WTC11 (cell line): Measurements from ENCODE around the gene NAPSA. TPM values are rescaled to one million over a fixed set of nuclear protein-coding genes. Genes with fewer than 3 reads are reported as not detected.

Experiments
- ATAC-seq: fragments of 200-7000 bp; cut with Tn5 transposase; 2 replicates; pipeline ENCODE4 v1.10.0; 2021; ENCODE audit warnings: mild to moderate bottlenecking, moderate library complexity
- CTCF ChIA-PET: fragments of 300-600 bp; sonication (Branson Sonifier 250); formaldehyde crosslinking; loops from one replicate; lab custom pipeline; 2021; ENCODE audit warnings: antibody characterized with exemption; lab: Charles Lee
- POLR2A ChIA-PET: fragments of 350-600 bp; sonication (Branson Sonifier 250); formaldehyde crosslinking; loops from one replicate; lab custom pipeline; 2021; ENCODE audit warnings: antibody characterized with exemption; lab: Charles Lee
- DNase-seq: peaks from one replicate; pipeline ENCODE4 v3.0.0; 2021; ENCODE audit warnings: low spot score
- H3K27ac Mint-ChIP-seq: 2 replicates; pipeline ENCODE4 v1.8.0; 2021; ENCODE audit warnings: mixed read lengths
- H3K27me3 Mint-ChIP-seq: 2 replicates; pipeline ENCODE4 v1.8.0; 2021; ENCODE audit warnings: low read depth, mild to moderate bottlenecking, moderate library complexity, mixed read lengths
- H3K36me3 Mint-ChIP-seq: 2 replicates; pipeline ENCODE4 v1.8.0; 2021; ENCODE audit warnings: mixed read lengths
- H3K4me1 Mint-ChIP-seq: 2 replicates; pipeline ENCODE4 v1.8.0; 2022; ENCODE audit warnings: mixed read lengths
- H3K4me3 Mint-ChIP-seq: 2 replicates; pipeline ENCODE4 v1.8.0; 2021; ENCODE audit warnings: mild to moderate bottlenecking, moderate library complexity, mixed read lengths
- H3K9me3 Mint-ChIP-seq: 2 replicates; pipeline ENCODE4 v1.8.0; 2021; ENCODE audit warnings: mixed read lengths
- ATF2 ChIP-seq: sonication (generic); formaldehyde crosslinking; IDR thresholded peaks from 2 replicates; pipeline ENCODE4 v1.8.1; 2022; ENCODE audit warnings: low read depth, missing genetic modification reagents, borderline replicate concordance
- ATF6 ChIP-seq: sonication (generic); formaldehyde crosslinking; IDR thresholded peaks from 2 replicates; pipeline ENCODE4 v1.8.1; 2023; ENCODE audit warnings: mild to moderate bottlenecking, missing genetic modification reagents
- CREM ChIP-seq: sonication (generic); formaldehyde crosslinking; IDR thresholded peaks from 2 replicates; pipeline ENCODE4 v1.8.1; 2022; ENCODE audit warnings: mild to moderate bottlenecking, missing genetic modification reagents, moderate library complexity
- EMX1 ChIP-seq: fragments of 250-450 bp; sonication (Bioruptor Pico); IDR thresholded peaks from 2 replicates; pipeline ENCODE4 v1.8.0; 2021; ENCODE audit warnings: mild to moderate bottlenecking
- JAZF1 ChIP-seq: fragments of 250-450 bp; sonication (Bioruptor Pico); IDR thresholded peaks from 2 replicates; pipeline ENCODE4 v1.9.0; 2021; ENCODE audit warnings: moderate library complexity, mild to moderate bottlenecking, inconsistent platforms
- JUN ChIP-seq: sonication (generic); formaldehyde crosslinking; IDR thresholded peaks from 2 replicates; pipeline ENCODE4 v1.8.0; 2023; ENCODE audit warnings: mild to moderate bottlenecking, missing genetic modification reagents
- NFYB ChIP-seq: sonication (generic); formaldehyde crosslinking; conservative IDR thresholded peaks from 2 replicates; pipeline ENCODE4 v1.8.0; 2022; ENCODE audit warnings: low read depth, missing genetic modification reagents
- NR1H2 ChIP-seq: sonication (generic); formaldehyde crosslinking; IDR thresholded peaks from 2 replicates; pipeline ENCODE4 v1.9.0; 2021; ENCODE audit warnings: mild to moderate bottlenecking, moderate library complexity, missing genetic modification reagents
- PREB ChIP-seq: sonication (generic); formaldehyde crosslinking; IDR thresholded peaks from 2 replicates; pipeline ENCODE4 v1.8.1; 2022; ENCODE audit warnings: mild to moderate bottlenecking, missing genetic modification reagents, moderate library complexity, borderline replicate concordance
- TP53 ChIP-seq: sonication (generic); formaldehyde crosslinking; IDR thresholded peaks from 2 replicates; pipeline ENCODE4 v1.8.1; 2023; ENCODE audit warnings: mild to moderate bottlenecking, missing genetic modification reagents
- ZNF138 ChIP-seq: sonication (generic); formaldehyde crosslinking; conservative IDR thresholded peaks from 2 replicates; pipeline ENCODE4 v1.8.1; 2022; ENCODE audit warnings: mild to moderate bottlenecking, moderate library complexity, missing genetic modification reagents
- total RNA-seq: library from RNA; stranded (reverse); gene quantifications from 3 replicates; pipeline ENCODE4 v1.2.3, GENCODE V29; 2021

NAPSA gene
- total RNA-seq, 1 experiment from 2014 or later, result 2.7 TPM

GRCh38 chr19:50310759-50311465, 54.5 kb downstream of the NAPSA start:
- Mint-ChIP-seq H3K27me3 (peaks cover 52% of the 10 kb centered on the region), H3K9me3 (peaks cover 13% of the 10 kb centered on the region), H3K36me3 (peaks cover 24% of the 10 kb centered on the region), H3K4me3 (peak overlapping the region; percentile 82), H3K27ac (no peak overlapping the region), H3K4me1 (peaks cover 22% of the 10 kb centered on the region)
- DNase-seq, result no peak
- TF ChIP-seq JUN (no peak), NFYB (CRISPR knock-in tag) (no peak), JAZF1 (no peak), NR1H2 (CRISPR knock-in tag) (no peak), ZNF138 (0 out of 2 replicates have a peak, but pooled peaks have one; percentile 17), EMX1 (CRISPR knock-in tag) (peak; percentile 79; the same call in 1 of the 2 replicates)
- CTCF ChIA-PET, result interaction anchor here (1.4 to 2.0 kb wide), 4 partner anchors 46 to 59 kb away, joined by 4 to 11 read pairs (median 5); no protein-coding TSS in a partner anchor
- no peak for ATAC-seq
- POLR2A ChIA-PET, result no interaction called here

- TF ChIP-seq CREM (CRISPR knock-in tag), result no peak
- CTCF ChIA-PET, result no interaction called here
- H3K9me3 Mint-ChIP-seq, result peaks cover 13% of the 10 kb centered on the region
- H3K27ac Mint-ChIP-seq, result no peak overlapping the region
- ATAC-seq, result no peak
- POLR2A ChIA-PET, result no interaction called here
- peaks cover 65% of the 10 kb centered on the region for H3K27me3 Mint-ChIP-seq
- DNase-seq, result peak; percentile 12
- H3K4me1 Mint-ChIP-seq, result peaks cover 22% of the 10 kb centered on the region
- H3K36me3 Mint-ChIP-seq, result peaks cover 30% of the 10 kb centered on the region
- H3K4me3 Mint-ChIP-seq, result no peak overlapping the region
These were observed 55.9 kb downstream of the NAPSA start for GRCh38 chr19:50309396-50310125.

- H3K4me3 Mint-ChIP-seq, result no peak overlapping the region
- H3K9me3 Mint-ChIP-seq, result peaks cover 13% of the 10 kb centered on the region
- peaks cover 19% of the 10 kb centered on the region for H3K4me1 Mint-ChIP-seq
- TF ChIP-seq ATF2 (CRISPR knock-in tag) (no peak), ATF6 (CRISPR knock-in tag) (no peak), PREB (CRISPR knock-in tag) (no peak), TP53 (CRISPR knock-in tag) (no peak)
- DNase-seq (no peak), ATAC-seq (no peak)
- H3K36me3 Mint-ChIP-seq, result peaks cover 33% of the 10 kb centered on the region
- H3K27me3 Mint-ChIP-seq, result peaks cover 70% of the 10 kb centered on the region
- no peak overlapping the region for H3K27ac Mint-ChIP-seq
- CTCF ChIA-PET, result no interaction called here
- POLR2A ChIA-PET, result no interaction called here
These were observed 56.4 kb downstream of the NAPSA start for GRCh38 chr19:50308991-50309390.

Other genes starting within 250 kb of the NAPSA start
- 1.0 to 3.5 TPM (median 2.4 TPM) in 3 replicates for gene IZUMO2, start 202.4 kb downstream of the NAPSA start, total RNA-seq
- gene MYH14, start 162.0 kb downstream of the NAPSA start, total RNA-seq, result 25.8 to 33.5 TPM (median 31.2 TPM) in 3 replicates
- gene KCNC3, start 36.3 kb downstream of the NAPSA start, total RNA-seq, result 8.5 to 10.1 TPM (median 10.0 TPM) in 3 replicates
- gene NR1H2, start 10.8 kb upstream of the NAPSA start, total RNA-seq, result 40.5 to 45.8 TPM (median 41.0 TPM) in 3 replicates
- gene POLD1, start 18.7 kb upstream of the NAPSA start, total RNA-seq, result 163 to 179 TPM (median 178 TPM) in 3 replicates
- gene SPIB, start 53.3 kb upstream of the NAPSA start, total RNA-seq, result 3.1 to 4.7 TPM (median 3.7 TPM) in 3 replicates
- 2.6 to 5.4 TPM (median 5.0 TPM) in 3 replicates for gene MYBPC2, start 67.3 kb upstream of the NAPSA start, total RNA-seq
- 114 to 120 TPM (median 114 TPM) in 3 replicates for gene EMC10, start 110.9 kb upstream of the NAPSA start, total RNA-seq
- gene GARIN5A, start 111.2 kb upstream of the NAPSA start, total RNA-seq, result 8.2 to 17.1 TPM (median 15.3 TPM) in 3 replicates
- 4.0 to 4.3 TPM (median 4.0 TPM) in 3 replicates for gene JOSD2, start 145.6 kb upstream of the NAPSA start, total RNA-seq
- not detected in 3 replicates for gene ASPDH, start 148.3 kb upstream of the NAPSA start, total RNA-seq
- gene LRRC4B, start 202.8 kb upstream of the NAPSA start, total RNA-seq, result 10.0 to 11.0 TPM (median 10.9 TPM) in 3 replicates